ENCODE measurements around the gene LEKR1.
"Not testable (repeated sequence)": the region's sequence is repeated elsewhere in the genome, so short reads cannot be mapped to it uniquely, and the experiment has no call there.

The LEKR1 gene

DNA sequence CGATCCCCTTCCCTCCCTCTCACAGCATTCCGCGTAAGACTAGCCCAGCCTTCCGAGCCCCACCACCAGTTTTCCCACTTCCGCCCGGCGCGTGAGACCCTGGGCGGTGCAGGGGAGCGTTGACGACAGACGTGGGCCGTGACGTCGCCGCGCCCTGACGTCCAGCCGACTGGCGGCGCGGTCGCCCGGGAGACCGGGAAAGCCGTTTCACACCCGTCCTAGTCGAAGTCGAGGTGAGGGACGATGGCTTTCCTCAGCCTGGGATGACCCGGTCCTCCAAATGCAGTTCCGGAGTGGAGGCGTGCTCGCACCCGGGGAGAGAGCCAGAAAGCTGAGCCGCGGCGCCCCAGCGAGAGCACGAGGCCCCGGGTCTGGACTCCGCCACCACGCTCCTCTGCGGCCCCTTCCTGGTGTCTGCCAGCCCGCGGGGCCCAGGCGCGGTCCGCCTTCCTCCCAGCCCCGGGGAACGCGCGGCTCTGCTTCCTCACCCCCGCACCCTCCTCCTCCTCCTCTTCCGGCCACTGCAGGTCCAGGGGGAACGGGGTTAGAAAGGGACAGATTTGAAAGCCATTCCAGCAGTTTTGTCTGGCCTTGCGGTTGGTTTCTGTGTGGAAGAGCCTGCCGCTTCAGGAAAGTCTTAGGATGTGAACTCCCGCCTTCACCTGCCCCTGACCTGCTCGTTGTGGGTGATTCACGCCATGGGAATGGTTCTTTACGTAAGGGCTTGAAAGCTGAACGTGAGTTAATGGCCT lies at the start of gene LEKR1:
LEKR1 (plus strand) TSS at position 210 of the 752 bp plus-strand sequence. CDS start 2,977 bp downstream, outside the sequence.
- no peak for DNase-seq

DNA sequence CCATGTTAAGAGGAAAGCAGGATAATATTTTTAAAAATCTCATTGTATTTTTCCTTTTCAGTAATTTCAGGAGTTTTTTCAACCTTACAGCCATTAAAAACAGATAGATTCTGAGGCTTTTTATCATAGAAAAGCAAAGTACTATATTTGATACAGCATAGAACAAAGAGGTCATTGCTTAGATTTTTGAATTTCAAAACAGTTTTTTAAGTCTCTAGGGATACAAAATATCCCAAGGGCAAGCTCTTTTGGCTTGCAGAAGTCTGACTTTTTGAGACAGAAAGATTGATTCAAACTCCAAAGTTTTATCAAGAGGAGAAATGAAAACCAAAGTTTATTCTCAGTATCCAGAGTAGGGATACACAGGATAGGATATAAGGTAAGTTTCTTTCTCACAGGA lies 49.3 kb upstream of the LEKR1 start:
- DNase-seq, result no peak

DNA sequence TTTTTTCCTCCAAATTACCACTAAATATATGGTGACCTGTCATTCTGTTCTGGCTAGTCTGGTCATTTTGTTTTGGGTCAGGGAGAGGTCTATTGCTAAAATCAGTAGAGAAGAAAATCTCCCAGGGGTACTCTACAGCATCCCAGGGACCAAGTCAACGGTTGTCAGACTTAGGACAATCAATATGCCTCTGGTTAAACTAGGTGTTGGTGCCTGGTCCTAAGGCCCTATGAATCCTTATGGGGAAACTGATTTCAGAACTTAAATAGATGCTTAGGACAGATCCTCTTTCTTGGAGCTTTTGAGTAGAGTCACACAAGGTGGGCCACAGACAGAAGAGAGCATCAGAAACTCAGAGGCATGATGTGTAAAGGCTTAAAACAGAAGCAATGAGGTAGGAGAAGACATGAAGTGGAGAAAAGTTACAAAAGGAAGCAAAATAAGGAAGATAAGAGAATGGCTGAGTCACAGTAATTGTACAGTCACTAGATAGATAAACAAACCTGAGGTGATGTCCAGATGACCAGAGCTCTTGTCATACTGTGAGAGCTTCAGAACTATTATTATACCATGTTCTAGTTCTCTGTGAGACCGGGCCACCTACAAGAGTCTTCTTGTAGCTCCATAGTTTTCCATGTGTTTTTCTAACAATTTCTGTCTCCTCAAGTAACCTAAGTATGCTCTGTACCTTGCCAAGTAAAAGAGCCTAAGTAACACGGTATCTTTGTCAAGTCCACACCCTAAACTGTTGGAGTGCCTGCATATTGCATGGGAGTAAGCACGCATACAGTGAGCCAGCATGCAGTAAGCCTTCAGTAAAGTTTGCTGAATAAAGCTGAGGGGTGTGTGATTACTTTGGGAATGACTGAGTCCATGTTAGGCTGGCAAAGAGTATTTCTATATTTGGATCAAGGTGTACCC lies 44.6 kb upstream of the LEKR1 start:
- DNase-seq, result no peak

DNA sequence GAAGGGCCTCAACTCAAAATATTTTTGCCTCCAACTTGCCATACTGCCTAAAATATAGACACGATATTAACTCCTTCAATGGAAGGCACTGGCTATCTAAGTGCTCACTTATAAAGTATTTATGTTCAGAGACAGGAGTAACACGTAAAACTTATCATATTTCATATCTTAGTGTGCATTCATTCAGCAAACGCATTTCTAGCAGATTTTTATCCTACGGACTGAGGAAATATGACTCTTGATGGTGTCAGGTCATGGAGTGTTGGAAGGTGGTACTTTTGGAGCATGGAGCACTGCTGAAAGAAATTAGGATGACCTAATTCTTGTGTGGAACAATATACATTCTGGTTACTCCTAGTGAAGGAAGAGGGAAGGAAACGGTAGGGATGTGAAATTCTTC lies 43.8 kb upstream of the LEKR1 start:
- no peak for DNase-seq

DNA sequence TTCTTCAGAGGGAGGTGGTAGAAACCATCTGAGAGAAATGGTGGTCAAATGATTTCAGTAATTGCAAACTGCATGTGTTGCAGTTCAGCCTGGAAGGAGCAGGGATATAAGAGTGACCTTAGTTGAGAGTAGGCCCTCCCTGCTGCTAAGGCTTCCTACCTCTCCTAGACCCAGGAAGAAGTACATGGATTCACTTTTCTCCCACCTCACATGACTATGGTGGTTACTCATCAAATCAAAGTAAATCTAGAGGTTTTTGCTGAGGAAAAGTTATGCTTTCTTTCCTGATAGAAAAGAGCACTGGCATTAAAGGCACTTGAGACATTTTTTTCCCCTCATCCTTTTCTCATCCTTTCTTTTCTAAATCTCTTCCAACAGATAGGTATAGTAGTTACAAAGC lies 43.2 kb upstream of the LEKR1 start:
- no peak for DNase-seq

DNA sequence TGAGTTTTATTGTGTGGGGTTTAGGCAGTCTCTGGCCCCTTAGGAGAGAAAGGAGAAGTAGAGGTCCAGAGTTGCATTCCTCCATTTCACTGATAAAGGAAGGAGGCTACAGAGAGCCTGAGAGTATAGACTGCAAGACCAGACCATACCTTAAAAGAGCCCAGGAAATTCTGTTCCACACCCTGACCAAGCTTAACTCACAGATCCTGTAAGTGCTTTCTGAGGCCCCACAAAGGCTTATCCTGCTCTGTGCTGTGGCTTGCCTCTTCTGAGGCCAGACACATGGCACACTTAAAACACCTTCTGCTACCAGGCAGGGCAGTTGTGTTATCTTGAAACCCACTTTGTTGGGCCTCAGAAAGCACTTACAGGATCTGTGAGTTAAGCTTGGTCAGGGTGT lies 39.2 kb upstream of the LEKR1 start:
- no peak for DNase-seq

DNA sequence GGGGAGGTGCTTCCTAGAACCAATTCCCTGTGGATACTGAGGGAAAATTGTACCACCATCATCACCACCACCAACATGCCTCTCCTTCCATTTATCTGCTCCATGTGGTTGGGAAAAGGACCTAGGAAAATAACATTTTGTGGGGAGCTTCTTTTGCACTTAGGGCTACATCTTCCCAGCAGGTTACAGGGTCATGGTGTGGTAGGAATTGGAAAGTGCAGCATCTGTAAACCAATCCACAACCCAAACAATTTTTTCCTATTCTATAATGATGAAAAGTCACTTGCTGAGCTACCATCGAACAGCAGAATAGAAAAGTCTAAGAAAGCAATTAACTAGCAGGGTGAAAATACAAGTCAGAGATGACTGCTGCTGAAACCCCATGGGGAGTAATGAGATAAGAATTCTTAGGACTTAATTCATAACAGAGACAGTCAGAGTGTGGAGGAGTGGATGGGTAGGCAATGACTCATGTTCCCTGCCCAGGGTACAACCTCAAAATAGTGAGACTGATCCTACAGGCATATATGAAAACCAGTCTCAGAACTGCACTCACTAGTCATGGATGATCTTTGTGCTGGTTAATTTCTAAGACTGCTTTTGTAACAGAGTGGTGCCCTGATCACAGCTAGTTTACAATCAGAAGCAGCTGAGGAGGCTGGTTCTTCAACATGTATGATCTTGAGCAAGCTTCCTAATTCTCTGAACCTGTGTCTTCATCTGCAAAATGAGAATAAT lies 38.1 kb upstream of the LEKR1 start:
- DNase-seq, result no peak

DNA sequence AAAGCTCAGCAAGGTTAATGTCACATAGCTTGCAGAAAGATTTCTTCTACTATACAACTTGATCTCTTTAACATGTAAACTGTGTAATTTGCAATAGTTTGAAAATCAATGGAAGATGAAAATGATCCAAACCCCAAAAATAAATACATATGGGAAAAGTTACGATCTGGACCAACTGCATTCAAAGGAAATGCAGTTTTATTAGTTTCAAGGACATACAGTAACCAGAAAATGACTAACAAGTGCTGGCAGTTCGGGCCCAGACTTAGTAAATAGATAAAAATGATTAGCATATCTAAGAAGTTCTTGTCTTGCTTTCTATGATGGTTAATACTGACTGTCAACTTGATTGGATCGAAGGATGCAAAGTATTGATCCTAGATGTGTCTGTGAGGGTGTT lies 37.3 kb upstream of the LEKR1 start:
- no peak for DNase-seq

DNA sequence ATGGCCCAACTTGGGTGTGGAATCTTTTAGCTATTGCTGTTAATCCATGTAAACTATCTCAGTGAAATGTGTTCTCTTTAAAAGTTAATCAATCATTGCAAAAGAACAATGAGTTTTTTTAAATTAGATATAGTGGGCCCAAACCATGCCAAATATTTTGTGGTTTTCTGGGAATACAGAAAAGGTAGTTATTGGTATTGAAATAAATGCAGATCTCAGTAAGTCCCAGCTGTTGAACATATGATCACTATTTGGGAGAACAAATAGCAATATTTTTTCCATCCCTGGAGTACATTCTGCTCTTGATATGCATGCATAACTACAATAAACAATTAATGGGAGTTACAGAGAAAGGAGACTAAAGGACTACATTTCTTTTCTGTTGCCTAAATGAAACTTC lies 36.0 kb upstream of the LEKR1 start:
- DNase-seq, result no peak

DNA sequence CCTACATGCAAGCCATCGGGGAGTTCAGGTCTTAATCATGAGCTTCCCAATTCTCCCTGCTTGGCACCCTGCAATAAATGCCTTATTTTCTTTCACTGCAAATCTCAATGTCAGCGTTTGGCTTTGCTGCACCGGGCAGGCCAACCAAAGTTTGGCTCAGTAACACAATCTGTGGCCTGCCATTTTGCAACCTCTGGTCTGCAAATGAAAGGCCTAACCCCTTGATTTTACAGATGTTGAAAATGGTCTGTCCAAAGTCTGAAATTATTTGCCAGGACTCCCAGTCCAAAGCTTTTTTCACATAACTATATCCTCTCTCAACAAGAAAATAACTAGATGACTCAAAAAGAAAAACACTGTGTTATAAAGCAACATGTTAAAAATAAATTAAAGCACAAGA lies 34.0 kb upstream of the LEKR1 start:
- DNase-seq, result no peak

DNA sequence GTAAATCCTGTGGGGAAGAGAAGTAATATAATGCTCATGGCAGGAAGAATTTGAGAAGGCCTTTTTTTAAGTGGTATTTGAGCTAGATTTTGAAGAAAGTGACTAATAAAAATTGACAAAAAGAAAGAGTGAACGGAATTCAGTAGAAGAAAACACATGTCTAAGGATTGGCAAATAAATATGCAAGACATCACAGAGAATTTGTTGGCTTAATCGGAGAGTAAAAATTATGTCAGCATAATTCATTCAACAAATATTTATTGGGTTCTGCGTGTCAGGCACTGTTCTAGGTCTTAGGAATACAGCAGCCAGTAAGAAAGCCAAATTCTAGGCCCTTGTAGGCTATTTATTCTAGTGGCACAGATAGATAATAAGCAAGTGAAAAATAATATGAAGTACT lies 33.6 kb upstream of the LEKR1 start:
- DNase-seq, result no peak

DNA sequence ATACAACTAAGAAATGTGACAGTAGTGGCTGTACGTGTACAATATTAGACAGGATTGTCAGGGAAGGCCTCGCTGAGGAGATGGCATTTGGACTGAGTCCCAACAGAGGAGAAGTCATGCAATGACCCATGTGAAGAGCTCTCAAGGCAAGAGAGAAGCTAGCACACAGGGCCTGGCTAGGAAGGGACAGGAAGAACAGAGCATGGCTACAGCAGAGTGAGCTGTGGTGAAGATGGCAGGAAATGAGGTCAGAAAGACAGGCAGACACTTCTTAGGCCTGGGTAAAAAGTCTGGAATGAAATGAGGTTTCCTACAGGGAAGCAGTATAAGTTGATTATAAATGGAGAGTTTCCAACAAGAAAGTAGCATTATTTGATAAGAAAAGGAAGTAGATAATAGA lies 33.2 kb upstream of the LEKR1 start:
- no peak for DNase-seq

DNA sequence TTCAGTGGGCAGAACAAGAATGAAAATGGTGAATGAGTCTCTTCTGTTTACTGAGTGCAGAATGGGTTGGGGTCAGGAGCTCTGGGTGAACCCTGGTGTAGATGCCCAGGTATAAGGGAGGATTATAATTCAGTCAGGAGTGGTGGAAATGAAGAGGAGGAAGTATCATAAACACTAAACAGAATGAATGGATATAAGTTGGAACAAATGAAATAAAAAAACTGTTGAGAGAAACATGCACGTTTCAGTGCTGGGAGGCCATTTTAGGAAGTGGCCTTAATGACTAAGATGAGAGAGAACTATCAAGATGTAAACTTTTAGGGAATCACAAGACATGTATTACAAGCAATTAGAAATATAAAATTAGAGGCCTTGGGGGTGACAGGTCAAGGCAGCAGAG lies 32.8 kb upstream of the LEKR1 start:
- DNase-seq, result no peak

DNA sequence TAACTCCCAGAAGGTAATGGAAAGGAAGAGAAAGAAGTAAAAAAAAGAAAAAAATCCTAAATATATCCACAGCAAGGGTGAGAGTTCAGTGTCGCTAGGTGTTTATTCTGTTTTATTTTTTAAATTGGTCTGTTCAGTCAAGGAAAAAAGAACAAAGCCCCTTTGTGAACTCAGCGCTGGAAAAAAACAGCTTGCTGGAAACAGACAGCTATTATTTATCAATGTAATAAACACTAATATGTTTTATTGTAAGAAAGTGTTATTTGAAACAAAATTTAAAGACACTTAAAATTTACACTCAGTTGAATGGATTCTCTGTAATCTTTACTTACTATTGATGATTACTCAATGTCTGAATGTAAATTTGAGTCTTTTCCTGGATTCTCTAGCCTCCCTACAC lies 32.3 kb upstream of the LEKR1 start:
- no peak for DNase-seq

DNA sequence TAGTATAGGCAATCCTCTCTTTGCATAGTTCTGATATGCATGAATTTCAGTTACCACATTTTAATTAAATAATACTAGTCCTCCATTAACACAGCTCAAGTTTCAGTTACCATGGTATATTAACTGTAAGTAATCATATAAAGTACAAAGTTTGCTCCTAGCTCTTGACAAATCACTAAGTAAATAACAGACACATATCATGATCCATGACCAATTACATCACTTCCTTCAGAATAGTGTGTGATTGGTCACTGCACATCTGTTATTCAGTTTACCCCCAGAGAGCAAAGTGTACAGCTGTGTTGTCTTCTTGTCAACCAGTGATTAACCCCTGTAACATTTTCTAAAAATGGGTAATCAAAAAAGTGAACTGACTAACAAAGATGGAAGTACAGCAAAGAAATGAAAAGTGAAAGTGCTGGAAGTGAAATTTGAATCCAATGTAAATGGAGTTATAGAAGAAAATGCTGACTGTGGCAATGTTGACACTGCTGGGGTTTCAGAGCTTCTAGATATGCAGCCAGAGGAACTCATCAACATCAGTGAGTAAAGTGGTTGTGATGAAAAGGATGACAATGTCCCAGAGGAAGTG lies 30.2 kb upstream of the LEKR1 start:
- no peak for DNase-seq

DNA sequence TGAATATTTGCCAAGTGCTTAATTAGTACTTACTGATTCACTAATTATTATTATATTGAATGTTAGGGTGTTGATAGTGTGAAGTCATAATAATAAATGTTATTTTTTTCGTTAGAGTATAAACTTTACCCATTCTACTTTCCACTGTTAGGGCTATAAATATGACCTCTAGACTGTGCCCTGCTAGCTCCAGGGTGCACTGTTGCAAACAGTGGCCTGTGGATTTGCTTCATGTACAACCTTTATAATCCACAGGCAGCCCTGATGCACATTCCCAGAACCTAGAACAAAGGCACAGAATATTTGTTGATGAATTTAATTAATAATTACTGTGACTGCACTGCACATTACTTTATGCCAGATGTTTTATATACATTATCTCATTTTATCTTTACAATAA lies 28.8 kb upstream of the LEKR1 start:
- no peak for DNase-seq

DNA sequence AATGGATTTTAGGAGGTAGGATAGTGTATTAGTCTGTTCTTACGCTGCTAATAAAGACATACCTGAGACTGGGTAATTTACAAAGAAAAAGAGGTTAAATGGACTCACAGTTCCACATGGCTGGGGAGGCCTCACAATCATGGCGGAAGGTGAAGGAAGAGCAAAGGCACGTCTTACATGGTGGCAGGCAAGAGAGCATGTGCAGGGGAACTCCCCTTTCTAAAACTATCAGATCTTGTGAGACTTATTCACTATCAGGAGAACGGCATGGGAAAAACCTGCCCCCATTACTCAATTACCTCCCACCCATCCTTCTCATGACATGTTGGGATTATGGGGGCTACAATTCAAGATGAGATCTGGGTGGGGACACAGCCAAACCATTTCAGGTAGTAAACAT lies 25.9 kb upstream of the LEKR1 start:
- DNase-seq, result not testable (repeated sequence)

DNA sequence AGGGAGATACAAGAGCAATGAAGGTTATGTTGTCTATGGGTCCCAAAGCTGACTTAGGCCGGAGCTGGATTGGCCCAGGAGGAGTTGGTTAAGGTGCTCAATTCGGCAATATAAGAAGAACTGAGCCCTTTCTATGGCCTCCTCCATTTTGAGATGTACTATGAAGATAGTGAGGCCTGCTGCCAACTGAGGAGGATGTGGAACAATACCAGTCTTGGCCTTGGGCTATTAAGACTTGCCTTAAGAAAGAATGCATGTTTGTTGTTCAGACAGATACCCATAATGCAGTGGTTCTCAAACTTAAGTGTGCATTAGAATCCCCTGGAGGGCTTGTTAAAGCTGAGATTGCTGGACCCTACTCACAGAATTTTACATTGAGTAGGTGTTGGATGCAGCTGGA lies 24.4 kb upstream of the LEKR1 start:
- no peak for DNase-seq

DNA sequence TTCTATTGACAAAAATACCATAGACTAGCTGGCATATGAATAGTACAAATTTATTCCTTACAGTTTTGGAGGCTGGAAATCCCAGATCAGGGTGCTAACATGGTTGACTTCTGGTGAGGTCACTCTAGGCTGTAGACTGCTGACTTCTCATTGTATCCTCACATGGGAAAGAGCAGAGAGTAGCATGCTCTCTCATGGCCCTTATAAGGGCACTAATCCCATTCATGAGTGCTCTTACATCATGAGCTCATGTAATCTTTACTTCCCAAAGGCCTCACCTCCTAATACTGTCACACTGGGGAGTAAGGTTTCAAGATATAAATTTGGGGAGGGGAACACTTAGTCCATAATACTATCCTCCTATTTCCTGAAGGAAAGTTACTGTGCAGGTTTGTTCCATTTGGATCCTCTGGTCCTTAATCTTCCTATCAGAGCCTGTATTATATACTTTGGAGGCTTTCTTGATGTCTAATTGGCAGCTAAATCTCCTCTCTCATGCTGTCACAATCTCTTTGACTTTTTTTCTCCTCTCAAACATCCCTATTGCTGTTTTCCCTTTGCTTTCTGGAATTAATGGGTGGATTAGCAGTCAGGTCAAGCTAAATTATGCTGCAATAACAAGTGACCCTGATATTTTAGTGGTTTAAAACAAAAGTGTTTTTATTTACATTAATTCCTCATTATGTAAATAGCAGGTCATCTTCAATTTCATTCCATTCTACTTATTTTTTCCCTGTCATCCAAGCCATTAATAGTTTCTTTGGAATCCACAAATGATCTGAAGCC lies 23.1 kb upstream of the LEKR1 start:
- DNase-seq, result no peak

DNA sequence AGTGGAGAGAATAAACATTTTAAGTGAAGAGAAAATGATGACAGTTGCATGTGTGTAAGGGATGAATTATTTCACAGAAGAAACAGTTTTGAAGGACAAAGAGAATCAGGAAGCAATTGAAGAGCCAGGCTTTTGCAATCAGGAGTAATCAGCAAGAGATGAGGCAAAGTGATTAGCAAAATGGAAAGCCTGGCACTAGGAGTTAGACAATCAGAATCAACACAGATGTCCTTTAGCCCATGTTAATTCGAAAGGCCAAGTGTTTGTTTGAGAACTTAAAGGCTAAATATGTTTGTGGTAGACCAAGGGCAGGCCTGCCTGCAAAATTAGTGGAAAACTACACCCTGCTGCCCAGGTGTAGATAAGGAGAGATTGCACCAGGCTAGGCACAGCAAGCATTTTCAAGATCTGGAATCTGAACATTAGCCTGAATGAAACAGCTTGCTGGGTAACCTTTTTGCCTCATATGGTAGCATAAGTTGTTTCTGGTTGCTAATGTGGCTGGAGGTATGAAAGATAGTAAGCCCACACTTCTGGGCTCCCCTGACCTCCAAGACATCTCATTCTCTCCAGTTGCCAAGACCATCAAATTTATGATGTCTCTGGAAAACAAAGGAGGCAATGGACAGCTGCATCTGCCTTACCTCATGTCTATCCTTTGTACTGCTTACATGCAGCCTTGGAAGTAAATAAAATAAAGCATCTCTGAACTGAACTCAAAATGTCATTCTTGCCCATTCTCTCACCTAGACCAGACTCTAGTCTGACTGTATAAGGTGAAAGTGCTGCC lies 22.0 kb upstream of the LEKR1 start:
- no peak for DNase-seq

DNA sequence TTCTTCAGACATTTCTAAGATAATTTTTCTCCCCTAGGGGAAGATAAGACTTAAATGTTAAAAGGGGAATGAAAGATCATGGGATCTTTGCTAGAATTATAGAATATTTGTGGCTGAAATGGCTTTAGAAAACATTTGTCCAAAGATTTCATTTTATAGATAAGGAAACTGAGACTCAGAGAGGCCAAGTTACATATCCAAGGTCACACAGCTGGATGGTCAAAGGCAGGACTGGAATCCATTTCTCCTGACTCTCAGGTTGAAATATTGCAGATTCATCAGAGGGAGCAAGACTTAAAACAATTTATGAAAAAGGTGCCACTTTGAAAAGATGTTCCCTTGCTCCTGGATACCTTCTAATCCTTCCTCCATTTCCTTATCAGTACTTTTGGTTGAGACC lies 19.5 kb upstream of the LEKR1 start:
- no peak for DNase-seq

DNA sequence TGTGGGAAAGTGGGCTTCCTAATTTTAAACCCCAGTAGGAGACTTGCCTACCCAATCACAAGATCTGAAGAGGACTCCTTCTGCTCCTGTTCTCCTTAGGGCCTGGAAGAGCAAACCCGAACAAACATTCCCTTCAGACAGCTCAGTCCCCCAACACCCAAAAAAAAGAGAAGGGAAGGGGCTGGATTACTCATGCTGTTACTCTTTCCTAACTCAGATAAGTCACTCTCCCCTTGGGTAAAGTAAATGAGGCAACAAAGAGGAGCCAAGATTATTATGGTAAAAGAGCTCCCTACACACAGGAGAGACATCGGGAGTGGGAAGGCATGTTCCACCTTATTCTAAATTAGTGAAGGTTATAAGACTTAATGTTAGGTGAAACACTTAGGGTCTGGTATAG lies 18.1 kb upstream of the LEKR1 start:
- no peak for DNase-seq

All from NCI-H1048 (cell line).